ENCODE measurements around the gene GALK2.

GALK2 gene

GRCh38 chr15:49169880-49170597 lies at the start of gene GALK2:
GALK2 (plus strand) TSS chr15:49170247; CDS start chr15:49170323, 76 bp downstream.
- DNase-seq: peak; percentile 82 to 94 (median 84)

- DNase-seq: no peak
These were observed 49.2 kb upstream of the GALK2 start for GRCh38 chr15:49120832-49121231.

GRCh38 chr15:49121901-49122300 lies 48.1 kb upstream of the GALK2 start:
- DNase-seq: no peak

GRCh38 chr15:49122541-49123062 lies 47.4 kb upstream of the GALK2 start:
- DNase-seq: no peak

GRCh38 chr15:49124371-49124770 lies 45.7 kb upstream of the GALK2 start:
- no peak for DNase-seq

GRCh38 chr15:49131403-49131802 lies 38.6 kb upstream of the GALK2 start:
- DNase-seq: no peak

GRCh38 chr15:49134683-49135341 lies 35.2 kb upstream of the GALK2 start:
- DNase-seq: no peak

GRCh38 chr15:49135342-49135857 lies 34.6 kb upstream of the GALK2 start:
- DNase-seq: no peak

- DNase-seq: no peak
These were observed 34.1 kb upstream of the GALK2 start for GRCh38 chr15:49135911-49136310.

- DNase-seq: no peak
These were observed 32.2 kb upstream of the GALK2 start for GRCh38 chr15:49137861-49138260.

- peak; percentile 1 to 45 (median 7) for DNase-seq
These were observed 24.1 kb upstream of the GALK2 start for GRCh38 chr15:49145651-49146609.

- DNase-seq: no peak
These were observed 21.7 kb upstream of the GALK2 start for GRCh38 chr15:49148298-49148697.

- DNase-seq: no peak
These were observed 21.3 kb upstream of the GALK2 start for GRCh38 chr15:49148727-49149126.

- no peak for DNase-seq
These were observed 18.2 kb upstream of the GALK2 start for GRCh38 chr15:49151831-49152230.

- DNase-seq: no peak
These were observed 17.3 kb upstream of the GALK2 start for GRCh38 chr15:49152552-49153312.

- no peak for DNase-seq
These were observed 15.7 kb upstream of the GALK2 start for GRCh38 chr15:49154359-49154758.

- no peak for DNase-seq
These were observed 15.3 kb upstream of the GALK2 start for GRCh38 chr15:49154799-49155109.

GRCh38 chr15:49155110-49155833 lies 14.8 kb upstream of the GALK2 start, which contains the start of gene COPS2:
COPS2 (minus strand) TSS chr15:49155599; CDS start chr15:49155578, 21 bp downstream.
- peak; percentile 94 to 97 (median 94) for DNase-seq

GRCh38 chr15:49155834-49156627 lies 14.0 kb upstream of the GALK2 start:
- DNase-seq: peak in 2 of 3 experiments; percentile 2 to 54

- no peak for DNase-seq
These were observed 6.4 kb upstream of the GALK2 start for GRCh38 chr15:49163678-49164077.
